ENCODE measurements around the gene SPIC. TPM values are rescaled to one million over a fixed set of nuclear protein-coding genes. Genes with fewer than 3 reads are reported as not detected.

SPIC gene
- total RNA-seq, 2 donors from 2014 or later, result not detected

DNA sequence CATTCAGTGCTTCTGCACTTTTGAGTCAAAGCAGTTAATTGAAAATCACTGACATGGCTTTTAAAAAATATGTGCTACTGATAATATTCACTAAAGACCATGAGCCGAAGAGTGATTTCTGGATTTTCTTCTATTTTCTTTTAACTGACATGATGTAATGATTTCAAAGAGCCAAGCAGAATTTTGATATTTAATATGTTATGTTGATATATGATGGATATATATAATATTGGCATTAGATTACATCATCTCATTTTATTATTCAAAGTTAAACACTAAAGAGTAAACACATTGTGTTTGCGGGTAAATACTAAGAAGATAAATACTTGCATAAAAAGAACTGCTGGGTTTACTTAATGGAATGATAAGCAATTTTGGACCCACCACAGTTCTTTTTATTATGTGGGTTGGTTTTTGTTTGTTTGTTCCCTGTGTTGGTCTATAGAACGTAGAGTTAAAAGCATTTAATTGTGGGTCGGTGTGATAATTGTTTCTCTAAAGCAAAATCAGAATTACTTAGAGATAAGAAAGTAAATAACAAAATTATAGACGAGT is 692 bp downstream of the SPIC start:
- H3K9me3 ChIP-seq, result no peaks in the 10 kb centered on the region
- no peak overlapping the region for H3K27ac ChIP-seq
- H3K4me3 ChIP-seq, result no peak overlapping the region
- intact Hi-C loops (cut with DNase I), result no loop called here
- TF ChIP-seq, protein P1, sequence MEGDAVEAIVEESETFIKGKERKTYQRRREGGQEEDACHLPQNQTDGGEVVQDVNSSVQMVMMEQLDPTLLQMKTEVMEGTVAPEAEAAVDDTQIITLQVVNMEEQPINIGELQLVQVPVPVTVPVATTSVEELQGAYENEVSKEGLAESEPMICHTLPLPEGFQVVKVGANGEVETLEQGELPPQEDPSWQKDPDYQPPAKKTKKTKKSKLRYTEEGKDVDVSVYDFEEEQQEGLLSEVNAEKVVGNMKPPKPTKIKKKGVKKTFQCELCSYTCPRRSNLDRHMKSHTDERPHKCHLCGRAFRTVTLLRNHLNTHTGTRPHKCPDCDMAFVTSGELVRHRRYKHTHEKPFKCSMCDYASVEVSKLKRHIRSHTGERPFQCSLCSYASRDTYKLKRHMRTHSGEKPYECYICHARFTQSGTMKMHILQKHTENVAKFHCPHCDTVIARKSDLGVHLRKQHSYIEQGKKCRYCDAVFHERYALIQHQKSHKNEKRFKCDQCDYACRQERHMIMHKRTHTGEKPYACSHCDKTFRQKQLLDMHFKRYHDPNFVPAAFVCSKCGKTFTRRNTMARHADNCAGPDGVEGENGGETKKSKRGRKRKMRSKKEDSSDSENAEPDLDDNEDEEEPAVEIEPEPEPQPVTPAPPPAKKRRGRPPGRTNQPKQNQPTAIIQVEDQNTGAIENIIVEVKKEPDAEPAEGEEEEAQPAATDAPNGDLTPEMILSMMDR (IDR thresholded peaks at IDR 0.05), result no peak
- H3K4me1 ChIP-seq, result no peaks in the 10 kb centered on the region
- H3K27me3 ChIP-seq, result no peaks in the 10 kb centered on the region
- H3K36me3 ChIP-seq, result no peaks in the 10 kb centered on the region
- DNase-seq, result no peak
- H3K9ac ChIP-seq (ENCODE audit: low read depth in 2 of 2, low read length in 2 of 2), result no peak overlapping the region

DNA sequence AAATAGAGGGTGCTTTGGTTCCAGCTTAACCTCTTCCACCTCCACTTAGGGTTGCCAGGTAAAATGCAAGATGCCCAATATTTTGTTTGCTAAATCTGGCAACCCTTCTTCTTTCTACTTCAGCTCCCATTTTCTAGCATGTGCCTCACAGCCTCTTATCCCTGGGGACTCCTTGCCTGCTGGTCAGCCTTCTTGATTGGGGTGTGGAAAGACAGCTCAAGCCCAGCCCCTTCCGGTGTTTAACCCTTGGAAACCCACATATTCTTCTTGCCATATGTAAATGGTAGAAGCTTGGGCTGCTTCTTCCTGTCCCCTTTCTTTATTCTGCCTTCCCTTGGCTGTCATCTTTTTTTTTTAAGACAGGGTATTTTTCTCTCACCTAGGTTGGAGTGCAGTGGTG is 5.7 kb downstream of the SPIC start:
- intact Hi-C loops (cut with DNase I), result no loop called here
- H3K9ac ChIP-seq (ENCODE audit: low read depth in 2 of 2, low read length in 2 of 2), result no peak overlapping the region

DNA sequence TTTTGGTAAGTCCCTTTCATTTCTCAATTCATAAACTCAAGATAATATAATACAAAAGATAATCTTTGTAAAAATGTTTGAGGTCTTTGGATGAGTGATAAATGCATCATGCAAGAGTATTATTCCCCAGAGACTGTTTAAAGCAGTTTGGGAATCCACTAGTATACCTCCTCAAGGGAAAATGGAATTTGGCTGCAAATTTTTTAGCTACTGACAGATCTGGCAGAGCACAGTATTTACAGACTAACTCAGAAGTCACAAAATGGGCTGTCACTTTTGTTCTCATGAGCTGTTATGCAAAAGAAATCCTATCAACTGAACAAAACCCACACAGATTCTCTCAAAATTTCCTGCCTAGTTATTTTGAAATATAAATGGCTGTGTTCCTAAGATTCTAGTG is 9.9 kb downstream of the SPIC start:
- Histone ChIP-seq H3K36me3 (no peaks in the 10 kb centered on the region), H3K27me3 (no peaks in the 10 kb centered on the region), H3K27ac (no peak overlapping the region), H3K4me1 (no peaks in the 10 kb centered on the region), H3K9ac (ENCODE audit: low read depth in 2 of 2, low read length in 2 of 2) (no peak overlapping the region), H3K9me3 (no peaks in the 10 kb centered on the region), H3K4me3 (no peak overlapping the region)
- intact Hi-C loops (cut with DNase I), result no loop called here
- no peak for DNase-seq
- TF ChIP-seq, protein P1 (IDR thresholded peaks at IDR 0.05), result no peak

More for the DNA sequence above, 5.7 kb downstream of the SPIC start:
- no peaks in the 10 kb centered on the region for H3K36me3 ChIP-seq
- H3K4me3 ChIP-seq, result no peak overlapping the region
- H3K9me3 ChIP-seq, result no peaks in the 10 kb centered on the region
- H3K27ac ChIP-seq, result no peak overlapping the region
- no peaks in the 10 kb centered on the region for H3K27me3 ChIP-seq
- H3K4me1 ChIP-seq, result no peaks in the 10 kb centered on the region
- TF ChIP-seq, protein P1 (IDR thresholded peaks at IDR 0.05), result no peak
- no peak for DNase-seq

DNA sequence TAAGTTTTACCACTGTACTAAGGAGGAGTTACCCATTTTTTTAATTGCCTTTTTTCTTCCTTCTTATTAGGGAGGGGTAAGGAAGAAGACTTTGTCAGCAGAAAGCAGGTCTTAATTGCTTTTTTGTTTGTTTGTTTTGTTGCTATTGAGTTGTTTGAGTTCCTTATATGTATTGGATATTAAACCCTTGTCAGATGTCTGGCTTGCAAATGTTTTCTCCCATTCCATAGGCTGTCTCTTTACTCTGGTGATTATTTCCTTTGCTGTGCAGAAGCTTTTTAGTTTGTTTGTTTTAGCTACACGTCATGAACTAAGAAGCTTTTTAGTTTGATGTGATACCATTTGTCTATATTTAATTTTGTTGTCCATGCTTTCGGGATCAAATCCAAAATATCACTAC is 13.3 kb downstream of the SPIC start:
- H3K27me3 ChIP-seq, result no peaks in the 10 kb centered on the region
- H3K4me1 ChIP-seq, result no peaks in the 10 kb centered on the region
- no peaks in the 10 kb centered on the region for H3K9me3 ChIP-seq
- no peak overlapping the region for H3K4me3 ChIP-seq
- no peak overlapping the region for H3K27ac ChIP-seq
- TF ChIP-seq, protein P1 (IDR thresholded peaks at IDR 0.05), result no peak
- intact Hi-C loops (cut with DNase I), result no loop called here
- no peak overlapping the region for H3K9ac ChIP-seq (ENCODE audit: low read depth in 2 of 2, low read length in 2 of 2)
- H3K36me3 ChIP-seq, result no peaks in the 10 kb centered on the region
- DNase-seq, result no peak

DNA sequence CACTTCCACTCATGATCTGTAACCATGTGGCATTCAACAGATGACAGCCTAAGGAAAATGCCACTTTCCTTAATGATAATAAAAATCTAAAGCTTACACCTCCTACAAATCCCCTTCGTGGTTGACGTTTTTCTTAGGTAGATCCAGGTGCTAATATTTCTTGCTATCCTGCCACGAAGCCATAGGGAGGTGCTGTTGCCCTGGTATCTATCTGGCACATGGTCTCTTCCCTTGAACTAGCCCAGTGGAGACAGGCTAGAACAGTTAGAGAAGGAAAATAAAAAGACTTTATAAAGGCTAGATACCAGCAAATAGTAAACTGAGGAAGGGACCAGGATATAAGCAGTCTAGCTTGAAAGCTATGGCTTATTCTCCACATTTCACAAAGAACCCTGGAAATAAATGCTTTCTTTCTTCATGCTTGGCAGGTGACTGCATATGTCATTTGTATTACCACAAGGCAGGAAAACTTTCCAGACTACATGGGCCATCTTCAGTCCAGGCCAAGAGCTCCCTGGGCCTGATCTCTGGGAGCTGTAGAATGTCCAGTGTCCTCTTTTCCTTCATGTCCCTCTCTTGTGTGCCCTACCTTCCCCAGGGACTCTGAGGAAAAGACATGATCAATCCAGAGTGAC is 15.3 kb downstream of the SPIC start:
- Histone ChIP-seq H3K36me3 (no peaks in the 10 kb centered on the region), H3K27ac (no peak overlapping the region), H3K27me3 (no peaks in the 10 kb centered on the region), H3K9me3 (no peaks in the 10 kb centered on the region), H3K4me3 (no peak overlapping the region), H3K9ac (ENCODE audit: low read depth in 2 of 2, low read length in 2 of 2) (no peak overlapping the region), H3K4me1 (no peaks in the 10 kb centered on the region)
- intact Hi-C loops (cut with DNase I), result no loop called here
- DNase-seq, result peak; percentile 34
- TF ChIP-seq, protein P1 (IDR thresholded peaks at IDR 0.05), result peak; percentile 35
